Mucosa of stomach (tissue), 1 donor: ENCODE data around the gene CPXM2.

Source experiments
- H3K27me3 ChIP-seq: one replicate; pipeline ENCODE4 v1.7.0; 2013; ENCODE audit warnings: mild to moderate bottlenecking, low read length; ENCODE audit not compliant: control insufficient read depth, insufficient read depth
- H3K36me3 ChIP-seq: one replicate; pipeline ENCODE4 v1.7.0; 2013; ENCODE audit warnings: low read length; ENCODE audit not compliant: control insufficient read depth, insufficient read depth
- H3K4me1 ChIP-seq: one replicate; pipeline ENCODE4 v1.7.0; 2013; ENCODE audit warnings: mild to moderate bottlenecking, low read length; ENCODE audit not compliant: control insufficient read depth, insufficient read depth
- H3K4me3 ChIP-seq: one replicate; pipeline ENCODE4 v1.7.0; 2013; ENCODE audit warnings: low read length
- H3K9ac ChIP-seq: one replicate; pipeline ENCODE4 v1.7.0; 2013; ENCODE audit warnings: mild to moderate bottlenecking, low read length, moderate library complexity
- H3K9me3 ChIP-seq: one replicate; pipeline ENCODE4 v1.7.0; 2013; ENCODE audit warnings: mild to moderate bottlenecking, low read length, moderate library complexity; ENCODE audit not compliant: control insufficient read depth
- donor health status: Pancreatic carcinoma.

Gene CPXM2

GRCh38 chr10:123854003-123854402 is 37.6 kb downstream of the CPXM2 start:
- H3K4me1 ChIP-seq: no peaks in the 10 kb centered on the region
- no peak overlapping the region for H3K9ac ChIP-seq
- H3K36me3 ChIP-seq: no peaks in the 10 kb centered on the region
- H3K9me3 ChIP-seq: no peaks in the 10 kb centered on the region
- no peak overlapping the region for H3K4me3 ChIP-seq
- no peaks in the 10 kb centered on the region for H3K27me3 ChIP-seq

DNA sequence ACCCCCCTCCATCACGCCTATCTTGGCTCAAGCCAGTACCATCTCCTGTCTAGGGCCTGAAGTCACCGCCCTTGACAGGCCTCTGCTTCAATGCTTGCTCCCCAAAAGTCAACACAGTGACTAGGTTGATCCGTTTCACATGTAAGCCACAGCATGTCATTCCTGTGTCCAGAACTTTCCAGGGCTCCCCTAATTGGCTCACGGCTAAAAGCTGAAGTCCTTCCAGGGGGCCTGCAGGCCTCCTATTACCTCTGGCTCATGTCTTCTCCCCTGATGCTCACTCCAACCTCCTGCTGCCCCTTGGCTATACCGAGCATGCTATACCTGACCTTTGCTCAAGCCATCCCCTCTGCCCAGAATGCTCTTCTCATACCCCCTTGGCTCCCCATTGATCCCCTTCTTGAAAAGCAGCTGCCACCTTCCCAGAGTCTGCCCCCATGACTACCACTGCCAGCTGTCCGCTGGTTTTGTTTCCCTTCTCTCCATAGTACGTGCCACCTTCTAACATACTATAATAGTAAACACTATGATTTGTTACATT is 39.1 kb downstream of the CPXM2 start:
- Histone ChIP-seq H3K9ac (no peak overlapping the region), H3K4me3 (no peak overlapping the region), H3K9me3 (no peaks in the 10 kb centered on the region), H3K4me1 (no peaks in the 10 kb centered on the region), H3K27me3 (no peaks in the 10 kb centered on the region), H3K36me3 (no peaks in the 10 kb centered on the region)

- H3K27me3 ChIP-seq: no peaks in the 10 kb centered on the region
- no peak overlapping the region for H3K4me3 ChIP-seq
- H3K36me3 ChIP-seq: no peaks in the 10 kb centered on the region
- H3K9me3 ChIP-seq: no peaks in the 10 kb centered on the region
- no peaks in the 10 kb centered on the region for H3K4me1 ChIP-seq
- no peak overlapping the region for H3K9ac ChIP-seq
Observed at GRCh38 chr10:123848564-123849457, 42.8 kb downstream of the CPXM2 start.

GRCh38 chr10:123847686-123848432 is 43.7 kb downstream of the CPXM2 start:
- H3K4me1 ChIP-seq: no peaks in the 10 kb centered on the region
- H3K9me3 ChIP-seq: no peaks in the 10 kb centered on the region
- H3K9ac ChIP-seq: no peak overlapping the region
- no peak overlapping the region for H3K4me3 ChIP-seq
- H3K27me3 ChIP-seq: no peaks in the 10 kb centered on the region
- H3K36me3 ChIP-seq: no peaks in the 10 kb centered on the region

GRCh38 chr10:123843835-123844234 is 47.8 kb downstream of the CPXM2 start:
- H3K27me3 ChIP-seq: no peaks in the 10 kb centered on the region
- no peak overlapping the region for H3K4me3 ChIP-seq
- no peaks in the 10 kb centered on the region for H3K4me1 ChIP-seq
- H3K9ac ChIP-seq: no peak overlapping the region
- no peaks in the 10 kb centered on the region for H3K36me3 ChIP-seq
- no peaks in the 10 kb centered on the region for H3K9me3 ChIP-seq

DNA sequence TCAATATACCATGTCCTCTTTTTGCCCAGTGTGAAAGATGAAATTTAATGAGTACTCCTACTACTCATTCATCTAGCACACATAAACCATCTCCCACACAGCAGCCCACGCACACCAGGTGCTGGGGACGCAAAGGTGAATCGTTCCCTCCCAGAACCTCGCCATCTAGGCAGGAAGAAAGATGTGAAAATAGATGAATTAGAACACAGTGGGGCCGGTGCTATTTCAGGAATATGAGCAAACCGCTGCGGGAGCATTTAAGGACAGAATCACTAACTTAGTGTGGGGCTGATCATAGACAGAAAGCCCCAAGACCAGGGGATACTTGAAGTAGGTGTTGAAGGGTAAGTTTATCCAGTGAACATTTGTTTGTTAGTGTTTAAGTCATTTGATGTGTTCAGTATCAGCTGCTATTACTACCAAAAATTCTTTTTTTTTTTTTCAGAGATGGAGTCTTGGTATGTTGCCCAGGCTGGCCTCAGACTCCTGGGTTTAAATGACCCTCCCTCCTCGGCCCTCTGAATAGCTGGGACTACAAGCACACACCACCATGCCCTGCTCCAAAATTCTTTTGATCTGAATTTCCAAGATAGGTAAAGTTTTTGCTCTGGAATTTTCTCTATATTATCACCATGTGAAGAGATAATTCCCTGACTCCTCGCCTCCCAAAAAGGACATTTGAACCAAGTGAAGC is 48.8 kb downstream of the CPXM2 start:
- H3K9me3 ChIP-seq: no peaks in the 10 kb centered on the region
- H3K9ac ChIP-seq: no peak overlapping the region
- H3K27me3 ChIP-seq: no peaks in the 10 kb centered on the region
- no peaks in the 10 kb centered on the region for H3K36me3 ChIP-seq
- H3K4me1 ChIP-seq: no peaks in the 10 kb centered on the region
- H3K4me3 ChIP-seq: no peak overlapping the region

DNA sequence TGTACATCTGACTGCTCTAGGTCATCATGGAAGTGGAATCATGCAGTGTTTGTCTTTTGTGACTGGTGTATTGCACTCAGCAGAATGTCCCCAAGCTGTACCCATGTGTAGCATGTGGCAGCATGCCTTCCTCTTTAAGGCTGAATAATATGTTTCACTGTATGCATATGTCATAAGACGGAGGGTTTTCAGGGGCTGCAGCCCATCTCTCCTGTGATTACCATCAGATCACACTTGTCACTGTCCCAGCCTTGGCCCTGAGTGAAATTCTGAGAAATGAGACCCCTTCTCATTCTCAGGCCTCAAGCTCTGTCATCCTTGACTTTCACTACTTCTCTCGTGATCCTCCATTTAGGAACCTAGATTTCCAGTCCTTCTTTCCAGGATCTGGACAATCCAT is 50.0 kb downstream of the CPXM2 start:
- Histone ChIP-seq H3K36me3 (no peaks in the 10 kb centered on the region), H3K27me3 (no peaks in the 10 kb centered on the region), H3K9me3 (no peaks in the 10 kb centered on the region), H3K9ac (no peak overlapping the region), H3K4me3 (no peak overlapping the region), H3K4me1 (no peaks in the 10 kb centered on the region)

GRCh38 chr10:123841115-123841514 is 50.5 kb downstream of the CPXM2 start:
- no peaks in the 10 kb centered on the region for H3K9me3 ChIP-seq
- no peak overlapping the region for H3K9ac ChIP-seq
- no peaks in the 10 kb centered on the region for H3K36me3 ChIP-seq
- H3K27me3 ChIP-seq: no peaks in the 10 kb centered on the region
- no peak overlapping the region for H3K4me3 ChIP-seq
- no peaks in the 10 kb centered on the region for H3K4me1 ChIP-seq

DNA sequence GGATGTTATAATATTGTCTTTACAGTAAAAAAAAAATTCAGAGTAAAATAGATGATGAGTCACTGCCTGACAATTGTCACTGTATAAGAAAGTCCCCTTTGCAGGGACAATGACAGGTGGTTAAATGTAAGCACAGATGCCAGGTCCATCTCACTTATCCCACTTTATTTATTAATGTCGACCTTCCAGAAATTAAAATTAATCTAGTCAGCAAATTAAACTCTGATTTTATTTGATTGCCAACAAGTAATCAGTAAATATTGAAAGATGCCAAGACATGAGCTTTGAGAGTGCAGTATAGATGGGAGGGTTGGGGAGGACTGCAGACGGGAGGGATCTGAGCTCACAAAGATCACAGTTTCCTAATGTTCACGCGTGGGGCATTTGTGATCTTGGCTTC is 50.9 kb downstream of the CPXM2 start:
- no peaks in the 10 kb centered on the region for H3K36me3 ChIP-seq
- H3K27me3 ChIP-seq: no peaks in the 10 kb centered on the region
- H3K4me3 ChIP-seq: no peak overlapping the region
- no peaks in the 10 kb centered on the region for H3K9me3 ChIP-seq
- H3K9ac ChIP-seq: no peak overlapping the region
- no peaks in the 10 kb centered on the region for H3K4me1 ChIP-seq

DNA sequence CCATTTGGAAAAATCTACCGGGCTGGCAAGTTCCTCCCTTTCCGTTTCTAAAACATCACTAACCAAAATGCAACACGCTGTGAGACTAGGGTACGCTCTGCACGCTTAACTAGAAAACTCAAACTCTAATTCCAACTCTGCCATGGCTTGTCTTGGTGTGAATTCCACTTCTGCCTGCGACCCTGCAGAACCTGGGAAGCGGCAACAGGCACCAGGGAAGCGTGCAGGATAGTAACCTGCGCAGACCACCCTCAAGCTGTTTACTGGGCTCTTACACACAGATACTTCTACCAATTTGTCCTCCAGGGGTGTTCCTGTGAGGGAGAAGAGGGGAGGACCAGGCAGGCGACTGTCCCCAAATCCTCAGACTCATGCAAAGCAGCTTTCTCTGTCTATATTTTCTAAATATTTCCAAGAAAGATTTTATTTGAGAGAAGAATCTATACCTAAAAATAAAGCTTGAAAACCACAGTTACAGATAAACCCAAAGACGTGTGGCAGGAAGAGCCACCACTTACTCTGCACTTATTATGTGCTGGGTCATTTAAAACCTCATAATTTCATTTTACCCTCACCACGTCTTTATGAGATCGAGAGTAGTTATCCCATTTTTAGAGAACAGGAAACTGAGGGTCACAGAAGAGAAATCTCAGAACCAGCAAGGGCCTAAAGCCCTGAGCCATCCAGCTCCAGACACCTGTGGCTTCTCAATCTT is 52.9 kb downstream of the CPXM2 start:
- no peaks in the 10 kb centered on the region for H3K27me3 ChIP-seq
- H3K36me3 ChIP-seq: no peaks in the 10 kb centered on the region
- H3K9me3 ChIP-seq: no peaks in the 10 kb centered on the region
- no peaks in the 10 kb centered on the region for H3K4me1 ChIP-seq
- no peak overlapping the region for H3K9ac ChIP-seq
- no peak overlapping the region for H3K4me3 ChIP-seq

GRCh38 chr10:123837756-123838155 is 53.9 kb downstream of the CPXM2 start:
- Histone ChIP-seq H3K9ac (no peak overlapping the region), H3K27me3 (no peaks in the 10 kb centered on the region), H3K4me1 (no peaks in the 10 kb centered on the region), H3K36me3 (no peaks in the 10 kb centered on the region), H3K4me3 (no peak overlapping the region), H3K9me3 (no peaks in the 10 kb centered on the region)
